Hepatocyte (in vitro differentiated cells): ENCODE data around the gene DPEP1.

Experiments used
- CTCF ChIP-seq: fragments of 200-600 bp; sonication (generic); IDR thresholded peaks from 2 replicates; pipeline ENCODE4 v1.5.1; 2016; ENCODE audit warnings: antibody characterized with exemption, mild to moderate bottlenecking; ENCODE audit not compliant: poor library complexity
- EZH2phosphoT487 ChIP-seq: fragments of 200-600 bp; sonication (generic); IDR thresholded peaks from one replicate; pipeline ENCODE4 v1.6.1; 2018; ENCODE audit warnings: antibody characterized with exemption, mild to moderate bottlenecking, low read depth, moderate library complexity; ENCODE audit not compliant: unreplicated experiment, severe bottlenecking

DNA sequence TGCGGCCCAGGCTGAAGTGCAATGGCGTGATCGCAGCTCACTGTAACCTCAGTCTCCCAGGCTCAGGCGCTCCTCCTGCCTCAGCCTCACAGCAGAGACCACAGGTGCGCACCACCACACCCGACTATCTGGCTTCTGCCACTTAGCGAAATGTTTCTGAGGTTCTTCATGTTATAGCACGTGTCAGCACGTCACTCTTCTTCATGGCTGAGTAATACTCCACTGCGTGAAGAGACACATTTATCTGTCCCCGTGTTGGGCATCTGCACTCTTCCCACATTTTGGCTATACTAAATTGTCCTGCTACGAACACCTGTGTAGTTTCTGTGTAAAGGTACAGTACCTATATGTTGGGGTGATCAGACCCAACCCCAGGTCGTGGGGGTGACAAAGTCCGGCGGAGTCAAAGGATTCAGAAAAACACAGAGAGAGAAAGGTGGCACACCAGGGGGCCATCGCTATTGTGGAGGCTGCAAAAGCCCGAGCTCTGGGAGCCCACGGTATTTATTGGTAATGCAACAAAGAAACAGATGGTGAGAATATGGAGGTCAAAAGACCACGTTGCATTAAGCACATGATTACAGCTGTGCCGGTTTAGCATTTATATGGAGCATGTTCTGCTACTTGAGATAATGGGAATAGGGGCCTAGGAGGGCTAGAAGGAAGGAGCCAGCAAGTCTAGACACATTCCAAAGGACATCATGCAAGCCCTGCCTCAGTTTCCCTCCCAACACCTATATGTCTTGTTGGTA is 851 bp upstream of the DPEP1 start:
- TF ChIP-seq CTCF (no peak), EZH2phosphoT487 (no peak)
